H9 (cell line): ENCODE results near the gene SLC24A2. TPM values are rescaled to one million over a fixed set of nuclear protein-coding genes. Genes with fewer than 3 reads are reported as not detected.

Experiments used
- DNase-seq: peaks from one replicate; pipeline ENCODE4 v3.0.0-alpha.2; 2017
- H2AFZ ChIP-seq: one replicate; pipeline ENCODE4 v1.6.1; 2013; ENCODE audit warnings: mild to moderate bottlenecking, low read length, control low read depth, moderate library complexity
- H2AK5ac ChIP-seq: 2 replicates; pipeline ENCODE4 v1.6.1; 2013; ENCODE audit warnings: low read length, control low read depth, mixed read lengths; ENCODE audit not compliant: insufficient read length
- H2BK120ac ChIP-seq: one replicate; pipeline ENCODE4 v1.6.1; 2013; ENCODE audit warnings: low read depth, mild to moderate bottlenecking, low read length, control low read depth, inconsistent platforms; ENCODE audit not compliant: poor library complexity, severe bottlenecking
- H2BK12ac ChIP-seq: 2 replicates; pipeline ENCODE4 v1.6.1; 2013; ENCODE audit warnings: low read length, control low read depth, mixed read lengths, low read depth; ENCODE audit not compliant: insufficient read length
- H2BK15ac ChIP-seq: 2 replicates; pipeline ENCODE4 v1.6.1; 2013; ENCODE audit warnings: low read depth, low read length, control low read depth
- H2BK20ac ChIP-seq: one replicate; pipeline ENCODE4 v1.6.1; 2013; ENCODE audit warnings: low read depth, mild to moderate bottlenecking, low read length, control low read depth, inconsistent platforms; ENCODE audit not compliant: poor library complexity, severe bottlenecking
- H2BK5ac ChIP-seq: 2 replicates; pipeline ENCODE4 v1.6.1; 2013; ENCODE audit warnings: low read length, control low read depth, mixed read lengths; ENCODE audit not compliant: insufficient read length
- H3K14ac ChIP-seq: 2 replicates; pipeline ENCODE4 v1.6.1; 2013; ENCODE audit warnings: low read length, control low read depth; ENCODE audit not compliant: insufficient read depth
- H3K18ac ChIP-seq: 2 replicates; pipeline ENCODE4 v1.6.1; 2013; ENCODE audit warnings: low read depth, mild to moderate bottlenecking, mixed read lengths, low read length, control low read depth; ENCODE audit not compliant: insufficient read length
- H3K23ac ChIP-seq: 2 replicates; pipeline ENCODE4 v1.6.1; 2013; ENCODE audit warnings: low read length, control low read depth, mixed read lengths, low read depth; ENCODE audit not compliant: insufficient read length
- H3K23me2 ChIP-seq: 2 replicates; pipeline ENCODE4 v1.6.1; 2013; ENCODE audit warnings: low read depth, mild to moderate bottlenecking, mixed read lengths, low read length, control low read depth; ENCODE audit not compliant: insufficient read length, poor library complexity, severe bottlenecking
- H3K27ac ChIP-seq: 2 replicates; pipeline ENCODE4 v1.5.1; 2013; ENCODE audit warnings: low read length, control low read depth, mixed read lengths, low read depth; ENCODE audit not compliant: insufficient read length
- H3K27me3 ChIP-seq: 2 replicates; pipeline ENCODE4 v1.6.1; 2013; ENCODE audit warnings: low read length, control low read depth, inconsistent platforms; ENCODE audit not compliant: insufficient read depth
- H3K4ac ChIP-seq: 2 replicates; pipeline ENCODE4 v1.6.1; 2013; ENCODE audit warnings: low read depth, mild to moderate bottlenecking, control low read depth, inconsistent platforms, low read length, moderate library complexity
- H3K4me1 ChIP-seq: 2 replicates; pipeline ENCODE4 v1.6.1; 2013; ENCODE audit warnings: low read length, control low read depth, inconsistent platforms; ENCODE audit not compliant: insufficient read depth
- H3K4me2 ChIP-seq: 2 replicates; pipeline ENCODE4 v1.6.1; 2013; ENCODE audit warnings: low read length, control low read depth, mixed read lengths; ENCODE audit not compliant: insufficient read length, insufficient read depth
- H3K56ac ChIP-seq: 2 replicates; pipeline ENCODE4 v1.6.1; 2013; ENCODE audit warnings: low read depth, mild to moderate bottlenecking, mixed read lengths, low read length, control low read depth; ENCODE audit not compliant: insufficient read length
- H3K79me1 ChIP-seq: 2 replicates; pipeline ENCODE4 v1.6.1; 2013; ENCODE audit warnings: low read depth, mild to moderate bottlenecking, moderate library complexity, low read length, control low read depth, inconsistent platforms; ENCODE audit not compliant: insufficient read depth, poor library complexity, severe bottlenecking
- H3K79me2 ChIP-seq: 2 replicates; pipeline ENCODE4 v1.6.1; 2013; ENCODE audit warnings: low read length, control low read depth, inconsistent platforms; ENCODE audit not compliant: insufficient read depth
- H3K9ac ChIP-seq: 2 replicates; pipeline ENCODE4 v1.6.1; 2013; ENCODE audit warnings: low read length, control low read depth, mixed read lengths; ENCODE audit not compliant: insufficient read length; ENCODE audit errors: extremely low read depth
- H3K9me3 ChIP-seq: one replicate; pipeline ENCODE4 v1.6.1; 2013; ENCODE audit warnings: low read depth, low read length, inconsistent platforms; ENCODE audit not compliant: control insufficient read depth
- H3T11ph ChIP-seq: one replicate; pipeline ENCODE4 v1.6.1; 2013; ENCODE audit warnings: mild to moderate bottlenecking, low read length, control low read depth, inconsistent platforms
- H4K20me1 ChIP-seq: one replicate; pipeline ENCODE4 v1.6.1; 2013; ENCODE audit not compliant: control insufficient read depth, insufficient read length, insufficient read depth
- H4K5ac ChIP-seq: 2 replicates; pipeline ENCODE4 v1.6.1; 2013; ENCODE audit warnings: low read depth, mild to moderate bottlenecking, mixed read lengths, low read length, control low read depth; ENCODE audit not compliant: insufficient read length
- H4K8ac ChIP-seq: replicated peaks from 2 replicates; pipeline ENCODE4 v1.6.1; 2013; ENCODE audit warnings: low read length, control low read depth, mixed read lengths, low read depth; ENCODE audit not compliant: insufficient read length
- H4K91ac ChIP-seq: 2 replicates; pipeline ENCODE4 v1.6.1; 2013; ENCODE audit warnings: low read depth, mild to moderate bottlenecking, moderate library complexity, mixed read lengths, low read length, control low read depth; ENCODE audit not compliant: insufficient read length
- H3K27ac Mint-ChIP-seq, 3 experiments: 2 replicates in 2 of 3; 3 replicates in 1 of 3; pipeline ENCODE4 v1.8.0; 2020 to 2021; ENCODE audit warnings: mixed read lengths in 3 of 3, mild to moderate bottlenecking in 1 of 3, moderate library complexity in 1 of 3
- H3K27me3 Mint-ChIP-seq: 2 replicates; pipeline ENCODE4 v1.8.0; 2021; ENCODE audit warnings: low read depth, mild to moderate bottlenecking, moderate library complexity, mixed read lengths
- H3K36me3 Mint-ChIP-seq, 3 experiments: 2 replicates in 2 of 3; 3 replicates in 1 of 3; pipeline ENCODE4 v1.8.0; 2020 to 2021; ENCODE audit warnings: low read depth in 3 of 3, mixed read lengths in 3 of 3; ENCODE audit not compliant: insufficient read depth in 1 of 3
- H3K4me1 Mint-ChIP-seq, 2 experiments: 2 replicates each; pipeline ENCODE4 v1.8.0; 2020; ENCODE audit warnings: mixed read lengths in 2 of 2
- H3K4me3 Mint-ChIP-seq, 2 experiments: 2 replicates in 1 of 2; 3 replicates in 1 of 2; pipeline ENCODE4 v1.8.0; 2020 to 2021; ENCODE audit warnings: mild to moderate bottlenecking in 2 of 2, mixed read lengths in 2 of 2, moderate library complexity in 1 of 2
- H3K9me3 Mint-ChIP-seq, 2 experiments: 2 replicates in 1 of 2; 3 replicates in 1 of 2; pipeline ENCODE4 v1.8.0; 2020; ENCODE audit warnings: mild to moderate bottlenecking in 2 of 2, mixed read lengths in 2 of 2, moderate library complexity in 1 of 2
- CTCF ChIP-seq: fragments of 200-600 bp; sonication (generic); conservative IDR thresholded peaks from 3 replicates; pipeline ENCODE4 v1.8.0; 2021; ENCODE audit warnings: antibody characterized with exemption, mild to moderate bottlenecking
- WGBS: extraction: QIAGEN DNeasy Blood & Tissue Kit; methylation state at CpG from one replicate; pipeline ENCODE4 v1.1.7; 2013; ENCODE audit warnings: missing lambda C conversion rate, low lambda C conversion rate, mixed read lengths; ENCODE audit not compliant: insufficient read length; ENCODE audit errors: extremely low coverage; 5-methylcytosine and 5-hydroxymethylcytosine counted together
- total RNA-seq: library from RNA; stranded (reverse); gene quantifications from 2 replicates; pipeline ENCODE4 v1.2.1, GENCODE V29; 2021

SLC24A2 gene
- total RNA-seq, 1 experiment from 2014 or later: 6.2 TPM

DNA sequence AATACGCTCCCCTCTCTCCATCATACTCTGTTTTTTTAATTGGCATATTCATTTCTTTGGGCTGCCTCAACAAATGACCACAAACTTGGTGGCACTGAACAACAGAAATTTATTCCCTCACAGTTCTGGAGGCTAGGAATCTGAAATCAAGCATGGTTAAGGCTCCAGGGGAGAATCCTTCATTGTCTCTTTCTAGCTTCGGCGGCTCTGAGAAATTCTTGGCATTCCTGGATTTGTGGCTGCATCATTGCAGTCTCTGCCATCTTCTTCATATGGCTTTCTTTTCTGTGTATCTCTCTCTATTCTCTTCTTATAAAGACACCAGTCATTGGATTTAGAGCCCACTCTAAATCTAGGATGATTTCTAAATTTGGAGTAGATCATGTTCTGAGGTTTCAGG, 10.9 kb upstream of the SLC24A2 start:
- Histone ChIP-seq H2BK20ac (peak overlapping the region; percentile 3), H3K9me3 (no peaks in the 10 kb centered on the region), H3K79me1 (no peaks in the 10 kb centered on the region), H3K27ac (no peak overlapping the region), H3K9ac (no peak overlapping the region), H2BK120ac (no peak overlapping the region), H2AFZ (no peak overlapping the region), H3K14ac (no peak overlapping the region), H3K18ac (no peak overlapping the region), H3K4ac (no peak overlapping the region), H4K5ac (no peak overlapping the region), H3K4me1 (peaks cover 18% of the 10 kb centered on the region), H3K79me2 (no peaks in the 10 kb centered on the region), H2BK15ac (no peak overlapping the region), H3K27me3 (no peaks in the 10 kb centered on the region), H3K4me2 (no peak overlapping the region), H2AK5ac (no peak overlapping the region), H2BK5ac (no peak overlapping the region), H3K23ac (no peak overlapping the region), H3T11ph (no peak overlapping the region), H4K8ac (no peak overlapping the region), H4K20me1 (no peaks in the 10 kb centered on the region), H2BK12ac (no peak overlapping the region), H3K56ac (no peak overlapping the region), H4K91ac (no peak overlapping the region), H3K23me2 (no peaks in the 10 kb centered on the region)
- peaks cover 59 to 63% of the 10 kb centered on the region in 2 experiments for H3K4me1 Mint-ChIP-seq
- WGBS: no CpG with 5 or more reads among the region's 3 CpGs
- DNase-seq: peak; percentile 50
- H3K4me3 Mint-ChIP-seq: no peak overlapping the region
- no peak for TF ChIP-seq CTCF
- H3K27ac Mint-ChIP-seq: peak overlapping the region; percentile 59 to 87 (median 69); a peak in 5 of 7 replicates
- peaks cover 3 to 6% of the 10 kb centered on the region in 2 experiments; a peak in 3 of 5 replicates for H3K9me3 Mint-ChIP-seq
- H3K36me3 Mint-ChIP-seq: peaks cover 0 to 7% (median 3%) of the 10 kb centered on the region in 3 experiments; a peak in 4 of 7 replicates
- H3K27me3 Mint-ChIP-seq: no peaks in the 10 kb centered on the region
